GM23248 (cell line): Measurements from ENCODE around the gene RALGAPB.

Experiments
- EZH2 ChIP-seq: fragments of 200-600 bp; sonication (generic); IDR thresholded peaks from 2 replicates; pipeline ENCODE4 v1.6.1; 2018; ENCODE audit warnings: antibody characterized with exemption, mild to moderate bottlenecking; ENCODE audit not compliant: insufficient read depth, poor library complexity, severe bottlenecking
- EZH2phosphoT487 ChIP-seq: fragments of 200-600 bp; sonication (generic); IDR thresholded peaks from 2 replicates; pipeline ENCODE4 v1.6.1; 2018; ENCODE audit warnings: antibody characterized with exemption, moderate library complexity, mild to moderate bottlenecking, low read depth; ENCODE audit not compliant: insufficient read depth

GRCh38 chr20:38471245-38471644 is 1.4 kb upstream of the RALGAPB start:
- TF ChIP-seq EZH2phosphoT487 (no peak), EZH2 (no peak)
